ENCODE measurements around the gene CDK18.

Gene CDK18

GRCh38 chr1:205545001-205545919 lies 40.8 kb downstream of the CDK18 start:
- no peak overlapping the region for H3K4me3 ChIP-seq (replicated peaks in 1 of 2; ENCODE audit: low read depth in 2 of 2, low read length in 2 of 2)
- no peak for TF ChIP-seq CTCF (IDR thresholded peaks at IDR 0.05; ENCODE audit: low read depth, low read length)
- no peak for DNase-seq (ENCODE audit: low read depth in 2 of 2)

- H3K4me3 ChIP-seq (replicated peaks in 1 of 2; ENCODE audit: low read depth in 2 of 2, low read length in 2 of 2), result no peak overlapping the region
- TF ChIP-seq CTCF (IDR thresholded peaks at IDR 0.05; ENCODE audit: low read depth, low read length), result no peak
- no peak for DNase-seq (ENCODE audit: low read depth in 2 of 2)
Observed at GRCh38 chr1:205545991-205546390, 41.5 kb downstream of the CDK18 start.

- no peak for DNase-seq (ENCODE audit: low read depth in 2 of 2)
- TF ChIP-seq CTCF (IDR thresholded peaks at IDR 0.05; ENCODE audit: low read depth, low read length), result no peak
- H3K4me3 ChIP-seq (replicated peaks in 1 of 2; ENCODE audit: low read depth in 2 of 2, low read length in 2 of 2), result no peak overlapping the region
Observed at GRCh38 chr1:205546541-205546940, 42.1 kb downstream of the CDK18 start.

- TF ChIP-seq CTCF (IDR thresholded peaks at IDR 0.05; ENCODE audit: low read depth, low read length), result no peak
Observed at GRCh38 chr1:205547936-205548827, 43.7 kb downstream of the CDK18 start.

GRCh38 chr1:205554026-205554811 lies 49.8 kb downstream of the CDK18 start:
- no peak for TF ChIP-seq CTCF (IDR thresholded peaks at IDR 0.05; ENCODE audit: low read depth, low read length)
- DNase-seq (ENCODE audit: low read depth in 2 of 2), result no peak
- no peak overlapping the region for H3K4me3 ChIP-seq (replicated peaks in 1 of 2; ENCODE audit: low read depth in 2 of 2, low read length in 2 of 2)

More at GRCh38 chr1:205547936-205548827, 43.7 kb downstream of the CDK18 start:
- no peak overlapping the region for H3K4me3 ChIP-seq (replicated peaks in 1 of 2; ENCODE audit: low read depth in 2 of 2, low read length in 2 of 2)
- no peak for DNase-seq (ENCODE audit: low read depth in 2 of 2)

GRCh38 chr1:205561501-205562203 lies 57.2 kb downstream of the CDK18 start:
- TF ChIP-seq CTCF (IDR thresholded peaks at IDR 0.05; ENCODE audit: low read depth, low read length), result no peak

More at GRCh38 chr1:205561501-205562203, 57.2 kb downstream of the CDK18 start:
- no peak for DNase-seq (ENCODE audit: low read depth in 2 of 2)
- no peak overlapping the region for H3K4me3 ChIP-seq (replicated peaks in 1 of 2; ENCODE audit: low read depth in 2 of 2, low read length in 2 of 2)
